CD14-positive monocyte (primary cell): ENCODE measurements around the gene MORN5. TPM values are rescaled to one million over a fixed set of nuclear protein-coding genes. Genes with fewer than 3 reads are reported as not detected.

Experiments used
- DNase-seq, 3 donors: peaks; one replicate each; pipeline ENCODE4 v3.0.0-alpha.2; 2011 to 2022
- H2AFZ ChIP-seq: 2 replicates; pipeline ENCODE4 v1.6.0; 2012; ENCODE audit warnings: mild to moderate bottlenecking, low read depth, low read length, inconsistent platforms; ENCODE audit not compliant: insufficient read depth, poor library complexity, severe bottlenecking
- H3K27ac ChIP-seq, 2 donors: 1 replicate in 1 of 2; 2 replicates in 1 of 2; pipeline ENCODE4 v1.5.1; 2012 to 2013; ENCODE audit warnings: low read length in 2 of 2, control low read depth in 1 of 2, inconsistent platforms in 1 of 2, low read depth in 1 of 2, mild to moderate bottlenecking in 1 of 2
- H3K27me3 ChIP-seq, 2 donors: one replicate each; pipeline versions ENCODE4 v1.6.0 to v1.6.1; 2011 to 2013; ENCODE audit warnings: low read length in 2 of 2; ENCODE audit not compliant: control insufficient read depth in 2 of 2, insufficient read depth in 2 of 2
- H3K36me3 ChIP-seq, 2 donors: replicated peaks in 1 of 2; 1 replicate in 1 of 2; 2 replicates in 1 of 2; pipeline versions ENCODE4 v1.5.1 to v1.6.1; 2012 to 2013; ENCODE audit warnings: low read length in 2 of 2, control low read depth in 1 of 2, inconsistent platforms in 1 of 2, mild to moderate bottlenecking in 1 of 2; ENCODE audit not compliant: insufficient read depth in 2 of 2, control insufficient read depth in 1 of 2
- H3K4me1 ChIP-seq, 2 donors: 1 replicate in 1 of 2; 2 replicates in 1 of 2; pipeline versions ENCODE4 v1.5.1 to v1.6.1; 2012 to 2013; ENCODE audit warnings: low read length in 2 of 2, control low read depth in 1 of 2, inconsistent platforms in 1 of 2, mild to moderate bottlenecking in 1 of 2, moderate library complexity in 1 of 2; ENCODE audit not compliant: insufficient read depth in 2 of 2, control insufficient read depth in 1 of 2
- H3K4me2 ChIP-seq: replicated peaks from 2 replicates; pipeline ENCODE3; 2012; ENCODE audit warnings: low read length, moderate library complexity, mild to moderate bottlenecking; ENCODE audit not compliant: poor library complexity, severe bottlenecking; ENCODE audit errors: extremely low read depth
- H3K4me3 ChIP-seq, 3 experiments: fragments of 200-600 bp in 1 of 3; sonication (generic) in 1 of 3; replicated peaks in 1 of 3; 1 replicate in 2 of 3; 2 replicates in 1 of 3; pipeline ENCODE4 v1.5.1; 2011 to 2013; ENCODE audit warnings: low read length in 3 of 3, mild to moderate bottlenecking in 3 of 3, control low read depth in 2 of 3, low read depth in 2 of 3, inconsistent platforms in 1 of 3, moderate library complexity in 1 of 3
- H3K79me2 ChIP-seq: 2 replicates; pipeline ENCODE4 v1.6.0; 2012; ENCODE audit warnings: mild to moderate bottlenecking, control low read depth, inconsistent platforms, low read length, moderate library complexity; ENCODE audit not compliant: insufficient read depth
- H3K9ac ChIP-seq: 2 replicates; pipeline ENCODE4 v1.6.0; 2017; ENCODE audit warnings: low read length, mild to moderate bottlenecking; ENCODE audit not compliant: insufficient read depth, poor library complexity, severe bottlenecking
- H3K9me3 ChIP-seq, 2 donors: replicated peaks in 1 of 2; 1 replicate in 1 of 2; 2 replicates in 1 of 2; pipeline versions ENCODE4 v1.5.1 to v1.6.1; 2012 to 2013; ENCODE audit warnings: low read length in 2 of 2, control low read depth in 1 of 2; ENCODE audit not compliant: control insufficient read depth in 1 of 2, insufficient read depth in 1 of 2
- H4K20me1 ChIP-seq: 2 replicates; pipeline ENCODE4 v1.6.0; 2012; ENCODE audit warnings: mild to moderate bottlenecking, low read length, control low read depth, moderate library complexity; ENCODE audit not compliant: insufficient read depth
- H3K27ac Mint-ChIP-seq, 7 donors: one replicate each; pipeline ENCODE4 v1.8.0; 2020; ENCODE audit warnings: mild to moderate bottlenecking in 7 of 7, mixed read lengths in 7 of 7, moderate library complexity in 6 of 7, inconsistent platforms in 2 of 7
- H3K27me3 Mint-ChIP-seq, 3 donors: one replicate each; pipeline ENCODE4 v1.8.0; 2021 to 2022; ENCODE audit warnings: low read depth in 3 of 3, mild to moderate bottlenecking in 3 of 3, mixed read lengths in 3 of 3, moderate library complexity in 3 of 3, inconsistent platforms in 1 of 3
- H3K36me3 Mint-ChIP-seq, 2 donors: one replicate each; pipeline ENCODE4 v1.8.0; 2020; ENCODE audit warnings: mixed read lengths in 2 of 2, inconsistent platforms in 1 of 2, mild to moderate bottlenecking in 1 of 2
- H3K4me1 Mint-ChIP-seq: one replicate; pipeline ENCODE4 v1.8.0; 2020; ENCODE audit warnings: mild to moderate bottlenecking, mixed read lengths
- H3K4me3 Mint-ChIP-seq, 2 donors: one replicate each; pipeline ENCODE4 v1.8.0; 2020; ENCODE audit warnings: mild to moderate bottlenecking in 2 of 2, mixed read lengths in 2 of 2, moderate library complexity in 1 of 2
- H3K9me3 Mint-ChIP-seq, 7 donors: one replicate each; pipeline ENCODE4 v1.8.0; 2020 to 2022; ENCODE audit warnings: mixed read lengths in 7 of 7, mild to moderate bottlenecking in 6 of 7, moderate library complexity in 6 of 7, inconsistent platforms in 2 of 7
- CTCF ChIP-seq: fragments of 200-600 bp; IDR thresholded peaks from one replicate; pipeline ENCODE4 v1.8.0; 2022; ENCODE audit warnings: antibody characterized with exemption, mild to moderate bottlenecking
- WGBS: methylation state at CpG from one replicate; pipeline ENCODE4 v1.1.5; 2013; ENCODE audit warnings: missing lambda C conversion rate; ENCODE audit not compliant: insufficient coverage; 5-methylcytosine and 5-hydroxymethylcytosine counted together
- intact Hi-C, 2 donors: fragments of 100-400 bp; cut with micrococcal nuclease; formaldehyde crosslinking; loops; one replicate each; pipeline versions ENCODE4 v1.15.0 to v1.15.1; 2023
- polyA plus RNA-seq, 3 donors: library from polyadenylated mRNA; depleted of rRNA in 1 of 3; unstranded in 2 of 3; stranded (reverse) in 1 of 3; fragments of 300-500 nt in 2 of 3; fragments of >200 nt in 1 of 3; fragmentation: Illumina TruSeq in 2 of 3; gene quantifications; 1 replicate in 2 of 3; 2 replicates in 1 of 3; pipeline ENCODE4 v1.2.3, GENCODE V29; 2012 to 2021

The MORN5 gene
- polyA plus RNA-seq, 3 donors: not detected

- Mint-ChIP-seq H3K4me1 (peaks cover 8% of the 10 kb centered on the region), H3K9me3 (peaks cover 0 to 12% (median 5%) of the 10 kb centered on the region in 7 donors), H3K27me3 (peaks cover 20 to 27% (median 21%) of the 10 kb centered on the region in 3 donors), H3K4me3 (no peak overlapping the region), H3K27ac (peak overlapping the region in 1 of 7 donors; percentile 41), H3K36me3 (no peaks in the 10 kb centered on the region)
- TF ChIP-seq CTCF: no peak
- H3K4me3 ChIP-seq: no peak overlapping the region
- 90% methylated on average over 8 of the region's 10 CpGs for WGBS
- no peak overlapping the region for H2AFZ ChIP-seq
- H3K36me3 ChIP-seq: no peaks in the 10 kb centered on the region
- H3K4me2 ChIP-seq: no peak overlapping the region
- no peak overlapping the region for H3K27ac ChIP-seq
- peaks cover under 1% of the 10 kb centered on the region in 2 donors for H3K4me1 ChIP-seq
- DNase-seq: no peak
- peaks cover 5 to 9% of the 10 kb centered on the region in 2 donors for H3K9me3 ChIP-seq
- H3K9ac ChIP-seq: no peak overlapping the region
- H4K20me1 ChIP-seq: no peaks in the 10 kb centered on the region
- intact Hi-C loops: loop anchor here (10.0 kb wide), 2 partner anchors 333 to 693 kb away; no protein-coding TSS in a partner anchor
- H3K79me2 ChIP-seq: no peaks in the 10 kb centered on the region
- H3K27me3 ChIP-seq: peaks cover 9 to 12% of the 10 kb centered on the region in 2 donors
Observed at GRCh38 chr9:122121391-122121790, 38.3 kb upstream of the MORN5 start.

- no peak overlapping the region for H2AFZ ChIP-seq
- no peak overlapping the region for H3K4me2 ChIP-seq
- TF ChIP-seq CTCF: no peak
- H3K27me3 ChIP-seq: peaks cover 14 to 18% of the 10 kb centered on the region in 2 donors
- Mint-ChIP-seq H3K4me3 (no peak overlapping the region), H3K4me1 (peaks cover 12% of the 10 kb centered on the region), H3K27me3 (peaks cover 23 to 31% (median 26%) of the 10 kb centered on the region in 3 donors), H3K27ac (no peak overlapping the region), H3K9me3 (peaks cover 0 to 10% (median 5%) of the 10 kb centered on the region in 7 donors), H3K36me3 (no peaks in the 10 kb centered on the region)
- no peak overlapping the region for H3K27ac ChIP-seq
- intact Hi-C loops: loop anchor here (10.0 kb wide), 2 partner anchors 333 to 693 kb away; no protein-coding TSS in a partner anchor
- no peaks in the 10 kb centered on the region for H3K79me2 ChIP-seq
- DNase-seq: no peak
- peaks cover 5% of the 10 kb centered on the region in 2 donors for H3K9me3 ChIP-seq
- WGBS: 97% methylated on average over 6 of the region's 6 CpGs
- H3K4me1 ChIP-seq: peaks cover 4 to 6% of the 10 kb centered on the region in 2 donors
- no peaks in the 10 kb centered on the region for H4K20me1 ChIP-seq
- H3K9ac ChIP-seq: no peak overlapping the region
- no peaks in the 10 kb centered on the region for H3K36me3 ChIP-seq
- no peak overlapping the region for H3K4me3 ChIP-seq
Observed at GRCh38 chr9:122121931-122122330, 37.8 kb upstream of the MORN5 start.
